HG02973 (cell line): ENCODE measurements around the gene DEUP1.

Experiments
- ATAC-seq: cut with Tn5 transposase; IDR thresholded peaks from one replicate; pipeline ENCODE4 v1.9.1; 2021; ENCODE audit warnings: moderate library complexity; ENCODE audit not compliant: unreplicated experiment

The DEUP1 gene

DNA sequence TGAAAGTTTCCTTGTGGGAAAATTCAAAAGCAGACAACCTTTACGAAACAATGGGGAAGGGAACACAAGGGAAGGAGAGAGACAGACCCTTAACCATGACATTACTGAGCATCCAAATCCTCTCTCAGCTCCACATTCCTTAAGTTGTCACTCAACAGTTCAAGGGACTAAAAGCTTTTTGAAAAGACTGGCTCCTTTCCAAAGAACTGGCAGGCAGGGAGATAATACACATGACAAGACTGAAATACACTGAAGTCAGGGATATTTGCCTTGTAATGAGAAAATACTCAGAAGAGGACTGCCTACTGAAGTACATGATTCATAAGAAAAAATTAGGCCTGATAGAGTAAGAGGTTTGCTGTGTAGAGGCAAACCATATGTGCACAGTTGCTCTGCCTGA lies 143.6 kb downstream of the DEUP1 start:
- ATAC-seq, result no peak

DNA sequence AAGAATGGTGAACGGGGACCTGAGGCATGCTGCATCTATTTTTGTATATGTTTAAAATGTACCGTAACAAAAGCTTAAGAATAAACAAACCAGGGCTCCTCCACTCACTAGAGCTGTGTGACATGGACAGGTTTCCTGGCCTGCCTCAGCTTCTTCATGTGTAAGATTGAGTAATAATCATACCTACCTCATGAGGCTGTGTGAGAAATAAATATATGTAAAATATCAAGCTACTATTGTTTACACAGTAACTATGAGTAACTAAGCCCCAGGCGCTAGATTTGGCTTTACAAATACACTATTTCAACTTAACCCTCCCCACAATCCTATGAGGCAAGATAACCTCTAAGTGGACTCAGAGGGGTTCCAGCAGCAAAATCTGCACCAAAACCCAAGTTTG lies 146.3 kb downstream of the DEUP1 start:
- ATAC-seq, result no peak

- ATAC-seq, result no peak
Measured at GRCh38 chr11:93477684-93478234, 147.2 kb downstream of the DEUP1 start.

DNA sequence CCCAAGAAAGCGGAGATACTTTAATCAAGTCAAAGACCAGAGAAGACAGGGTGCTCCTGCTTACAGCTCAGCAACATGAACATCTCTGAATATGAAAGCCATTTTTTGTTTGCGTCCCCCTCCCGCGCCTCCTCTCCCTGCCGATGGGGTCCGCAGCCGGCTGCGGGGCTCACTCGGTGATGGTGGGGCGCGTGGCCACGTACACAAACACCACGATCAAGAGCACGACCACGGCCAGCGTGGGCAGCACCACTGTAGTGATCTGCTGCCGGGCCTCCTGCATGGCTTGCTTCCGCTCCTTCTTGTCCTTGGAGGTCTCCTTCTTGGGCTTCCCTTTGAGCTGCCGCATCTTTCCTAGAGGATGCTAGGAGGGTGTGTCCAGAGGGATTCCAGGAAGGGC lies 148.3 kb downstream of the DEUP1 start:
- no peak for ATAC-seq

GRCh38 chr11:93480256-93480655 lies 149.7 kb downstream of the DEUP1 start:
- ATAC-seq, result no peak

DNA sequence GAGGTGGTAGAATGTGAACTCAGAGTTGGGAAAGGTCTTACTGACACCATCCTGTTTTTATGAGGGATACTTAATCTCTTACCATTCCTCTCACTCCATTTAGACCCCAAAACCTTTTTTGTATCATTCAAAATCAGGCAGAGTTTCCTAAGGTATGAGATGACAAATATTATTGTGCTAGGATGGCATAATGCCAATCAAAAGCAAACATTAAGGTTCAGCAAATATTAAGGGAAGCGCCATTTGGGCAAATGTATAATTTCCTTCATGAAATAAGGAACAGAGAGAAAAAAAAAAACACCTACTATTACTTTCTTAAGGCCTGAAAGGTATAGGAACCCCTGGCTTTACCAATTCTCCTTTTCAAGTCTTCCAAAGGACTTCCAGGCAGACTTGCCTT lies 150.2 kb downstream of the DEUP1 start:
- ATAC-seq, result no peak

DNA sequence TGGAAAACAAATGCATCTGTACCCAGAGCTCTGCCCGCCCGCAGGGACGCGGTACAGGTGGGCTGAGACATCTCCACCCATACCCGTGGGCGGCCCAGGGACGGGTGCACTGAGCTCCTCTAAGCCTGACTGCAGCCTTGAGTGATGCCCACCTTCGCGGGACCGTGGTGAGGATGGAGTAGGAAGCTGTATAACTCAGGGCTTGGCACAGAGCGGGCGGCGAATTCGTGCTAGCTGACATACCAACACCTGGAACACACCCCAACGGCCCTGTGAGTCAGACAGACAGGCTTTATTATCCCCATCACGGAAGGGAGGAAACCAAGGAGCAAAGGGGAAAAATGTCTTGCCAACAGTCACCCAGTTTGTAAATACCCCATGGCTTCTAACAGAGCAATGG lies 150.7 kb downstream of the DEUP1 start:
- ATAC-seq, result no peak

- ATAC-seq, result no peak
Measured at GRCh38 chr11:93481696-93482095, 151.2 kb downstream of the DEUP1 start.

DNA sequence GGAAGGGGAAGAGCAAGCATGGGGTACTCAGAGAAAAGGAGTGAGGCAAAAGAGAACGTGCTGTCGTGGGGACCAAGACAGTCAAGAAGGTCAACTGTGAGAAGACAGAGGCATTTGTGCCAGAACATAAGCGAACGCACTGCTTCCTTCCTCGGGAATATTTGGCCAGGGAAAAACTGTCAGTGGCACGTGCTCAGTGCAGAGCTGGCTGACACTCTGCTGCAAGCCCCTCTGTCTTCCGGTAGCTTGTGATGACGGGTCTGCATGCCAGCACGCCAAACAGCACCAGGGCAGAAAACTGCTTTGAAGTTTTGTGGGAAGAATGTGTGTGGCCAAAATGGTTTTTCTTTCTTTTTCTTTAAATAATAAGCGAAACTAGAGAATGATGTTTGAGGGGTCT lies 152.0 kb downstream of the DEUP1 start:
- no peak for ATAC-seq

GRCh38 chr11:93484716-93485115 lies 154.2 kb downstream of the DEUP1 start:
- ATAC-seq, result no peak

GRCh38 chr11:93485983-93486382 lies 155.4 kb downstream of the DEUP1 start:
- no peak for ATAC-seq

GRCh38 chr11:93487032-93487483 lies 156.5 kb downstream of the DEUP1 start:
- ATAC-seq, result no peak
